OCI-M2 (cell line): ENCODE results near the gene KCNK7.
"Not testable (repeated sequence)": the region's sequence is repeated elsewhere in the genome, so short reads cannot be mapped to it uniquely, and the experiment has no call there.

Experiments
- DNase-seq: peaks from one replicate; lab custom pipeline; 2025; ENCODE audit not compliant: unreplicated experiment; lab: John Stamatoyannopoulos, UW

KCNK7 gene

GRCh38 chr11:65595543-65596281 lies at the start of gene KCNK7:
KCNK7 (minus strand) TSS chr11:65595800; CDS start chr11:65595772, 28 bp downstream.
- no peak for DNase-seq

GRCh38 chr11:65644837-65645236 lies 49.2 kb upstream of the KCNK7 start:
- DNase-seq: no peak

- DNase-seq: no peak
Observed at GRCh38 chr11:65643971-65644370, 48.4 kb upstream of the KCNK7 start.

GRCh38 chr11:65642014-65642671 lies 46.5 kb upstream of the KCNK7 start:
- no peak for DNase-seq

GRCh38 chr11:65641297-65642013 lies 45.9 kb upstream of the KCNK7 start:
- DNase-seq: no peak

- no peak for DNase-seq
Observed at GRCh38 chr11:65640483-65641296, 45.1 kb upstream of the KCNK7 start.

- DNase-seq: no peak
Observed at GRCh38 chr11:65639623-65640482, 44.3 kb upstream of the KCNK7 start.

- not testable (repeated sequence) for DNase-seq
Observed at GRCh38 chr11:65639228-65639597, 43.6 kb upstream of the KCNK7 start.

- DNase-seq: no peak
Observed at GRCh38 chr11:65637794-65638419, 42.3 kb upstream of the KCNK7 start, which contains the start of gene SIPA1. SIPA1 (plus strand) TSS chr11:65638101; CDS start chr11:65640922, 2,821 bp downstream.

GRCh38 chr11:65637032-65637557 lies 41.5 kb upstream of the KCNK7 start:
- no peak for DNase-seq

- no peak for DNase-seq
Observed at GRCh38 chr11:65636108-65637031, 40.8 kb upstream of the KCNK7 start.

- no peak for DNase-seq
Observed at GRCh38 chr11:65634905-65635731, 39.5 kb upstream of the KCNK7 start.

- no peak for DNase-seq
Observed at GRCh38 chr11:65634440-65634839, 38.8 kb upstream of the KCNK7 start.

- DNase-seq: no peak
Observed at GRCh38 chr11:65634109-65634436, 38.5 kb upstream of the KCNK7 start.

GRCh38 chr11:65633390-65634108 lies 37.9 kb upstream of the KCNK7 start:
- no peak for DNase-seq

GRCh38 chr11:65630215-65630614 lies 34.6 kb upstream of the KCNK7 start:
- no peak for DNase-seq

- no peak for DNase-seq
Observed at GRCh38 chr11:65629579-65629978, 34.0 kb upstream of the KCNK7 start.
